Lung (tissue), 12 donors: ENCODE measurements around the gene EXOSC2. TPM values are rescaled to one million over a fixed set of nuclear protein-coding genes. Genes with fewer than 3 reads are reported as not detected.

Experiments used
- ATAC-seq: fragments of 200-7000 bp; cut with Tn5 transposase; one replicate; pipeline ENCODE4 v1.9.1; 2020; ENCODE audit warnings: moderate number of reproducible peaks; ENCODE audit not compliant: insufficient read depth, low FRiP score
- DNase-seq, 3 donors: peaks; one replicate each; pipeline ENCODE4 v3.0.0-alpha.2; 2013 to 2017
- H3K27ac ChIP-seq, 2 donors: one replicate each; pipeline ENCODE4 v1.5.1; 2013; ENCODE audit warnings: mild to moderate bottlenecking in 2 of 2, moderate library complexity in 2 of 2, control low read depth in 1 of 2, inconsistent platforms in 1 of 2, low read depth in 1 of 2, low read length in 1 of 2
- H3K27me3 ChIP-seq, 3 donors: one replicate each; pipeline ENCODE4 v1.5.1; 2013; ENCODE audit warnings: low read length in 2 of 3; ENCODE audit not compliant: control insufficient read depth in 3 of 3, insufficient read depth in 3 of 3
- H3K36me3 ChIP-seq, 4 donors: one replicate each; pipeline ENCODE4 v1.5.1; 2013; ENCODE audit warnings: low read length in 4 of 4, mild to moderate bottlenecking in 1 of 4, moderate library complexity in 1 of 4; ENCODE audit not compliant: control insufficient read depth in 4 of 4, insufficient read depth in 4 of 4
- H3K4me1 ChIP-seq, 5 donors: one replicate each; pipeline ENCODE4 v1.5.1; 2013; ENCODE audit warnings: low read length in 5 of 5, mild to moderate bottlenecking in 2 of 5, moderate library complexity in 1 of 5; ENCODE audit not compliant: control insufficient read depth in 5 of 5, insufficient read depth in 5 of 5
- H3K4me3 ChIP-seq: one replicate; pipeline ENCODE4 v1.5.1; 2013; ENCODE audit warnings: mild to moderate bottlenecking, control low read depth, moderate library complexity
- H3K9ac ChIP-seq, 2 donors: one replicate each; pipeline ENCODE4 v1.5.1; 2013; ENCODE audit warnings: low read length in 2 of 2, control low read depth in 1 of 2; ENCODE audit not compliant: insufficient read depth in 1 of 2
- H3K9me3 ChIP-seq, 4 donors: one replicate each; pipeline ENCODE4 v1.5.1; 2013; ENCODE audit warnings: low read length in 3 of 4, mild to moderate bottlenecking in 1 of 4, moderate library complexity in 1 of 4; ENCODE audit not compliant: control insufficient read depth in 4 of 4, insufficient read depth in 3 of 4
- WGBS, 2 donors: extraction: QIAGEN DNeasy Blood & Tissue Kit; methylation state at CpG; one replicate each; pipeline ENCODE4 v1.1.7; 2013; 5-methylcytosine and 5-hydroxymethylcytosine counted together
- polyA plus RNA-seq, 2 donors: library from polyadenylated mRNA; stranded (reverse); fragments of 200-250 nt; gene quantifications; one replicate each; pipeline ENCODE4 v1.2.1, GENCODE V29; 2013
- total RNA-seq, 2 donors: library from RNA; depleted of rRNA in 1 of 2; stranded (reverse); fragments of >200 nt in 1 of 2; gene quantifications; one replicate each; pipeline ENCODE4 v1.2.1, GENCODE V29; 2014 to 2021
- TF ChIP-seq, protein P1 (sequence below): IDR thresholded peaks from 2 replicates; pipeline ENCODE4 v1.5.1; 2012; ENCODE audit warnings: mild to moderate bottlenecking; ENCODE audit errors: control extremely low read depth, extremely low read depth
- donor health status: control.
- donor health status: control.
- donor health status: Bipolar disorder and iron deficiency.
- donor health status: healthy.
- donor health status: DM: yes; HTN: yes; CAD: no.

The EXOSC2 gene
- total and polyA plus RNA-seq, 4 donors: 15.3 to 23.0 (median 19.0) TPM

DNA sequence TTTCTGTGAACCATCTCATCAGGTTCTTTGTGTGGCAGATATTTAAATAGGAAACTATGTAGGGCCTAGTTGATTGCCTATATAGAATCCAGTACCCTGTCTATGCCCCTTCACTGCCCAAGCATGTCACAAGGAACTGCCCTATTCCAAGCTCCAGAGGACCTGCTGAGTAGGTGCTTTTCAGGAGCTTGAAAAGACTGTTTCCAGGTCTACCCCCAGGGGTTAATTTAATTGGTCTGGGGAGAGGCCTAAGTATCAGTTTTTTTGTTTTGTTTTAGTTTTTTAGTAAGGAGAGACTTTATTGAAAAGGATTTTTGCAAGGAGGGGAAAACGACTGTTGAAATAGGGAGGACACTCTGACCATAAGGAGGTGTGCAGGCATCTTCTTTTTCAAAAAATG is 43.3 kb downstream of the EXOSC2 start:
- TF ChIP-seq, protein P1, sequence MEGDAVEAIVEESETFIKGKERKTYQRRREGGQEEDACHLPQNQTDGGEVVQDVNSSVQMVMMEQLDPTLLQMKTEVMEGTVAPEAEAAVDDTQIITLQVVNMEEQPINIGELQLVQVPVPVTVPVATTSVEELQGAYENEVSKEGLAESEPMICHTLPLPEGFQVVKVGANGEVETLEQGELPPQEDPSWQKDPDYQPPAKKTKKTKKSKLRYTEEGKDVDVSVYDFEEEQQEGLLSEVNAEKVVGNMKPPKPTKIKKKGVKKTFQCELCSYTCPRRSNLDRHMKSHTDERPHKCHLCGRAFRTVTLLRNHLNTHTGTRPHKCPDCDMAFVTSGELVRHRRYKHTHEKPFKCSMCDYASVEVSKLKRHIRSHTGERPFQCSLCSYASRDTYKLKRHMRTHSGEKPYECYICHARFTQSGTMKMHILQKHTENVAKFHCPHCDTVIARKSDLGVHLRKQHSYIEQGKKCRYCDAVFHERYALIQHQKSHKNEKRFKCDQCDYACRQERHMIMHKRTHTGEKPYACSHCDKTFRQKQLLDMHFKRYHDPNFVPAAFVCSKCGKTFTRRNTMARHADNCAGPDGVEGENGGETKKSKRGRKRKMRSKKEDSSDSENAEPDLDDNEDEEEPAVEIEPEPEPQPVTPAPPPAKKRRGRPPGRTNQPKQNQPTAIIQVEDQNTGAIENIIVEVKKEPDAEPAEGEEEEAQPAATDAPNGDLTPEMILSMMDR: no peak
- H3K27ac ChIP-seq: no peak overlapping the region
- whole genome bisulfite sequencing, 2 donors: 93 to 95% methylated on average over 1 of the region's 1 CpG
- H3K4me3 ChIP-seq: no peak overlapping the region
- no peak for DNase-seq
- H3K9ac ChIP-seq: no peak overlapping the region
- no peaks in the 10 kb centered on the region for H3K27me3 ChIP-seq
- no peaks in the 10 kb centered on the region for H3K36me3 ChIP-seq
- no peak for ATAC-seq
- no peaks in the 10 kb centered on the region for H3K9me3 ChIP-seq
- H3K4me1 ChIP-seq: peaks cover 0 to 10% (median 4%) of the 10 kb centered on the region in 5 donors

DNA sequence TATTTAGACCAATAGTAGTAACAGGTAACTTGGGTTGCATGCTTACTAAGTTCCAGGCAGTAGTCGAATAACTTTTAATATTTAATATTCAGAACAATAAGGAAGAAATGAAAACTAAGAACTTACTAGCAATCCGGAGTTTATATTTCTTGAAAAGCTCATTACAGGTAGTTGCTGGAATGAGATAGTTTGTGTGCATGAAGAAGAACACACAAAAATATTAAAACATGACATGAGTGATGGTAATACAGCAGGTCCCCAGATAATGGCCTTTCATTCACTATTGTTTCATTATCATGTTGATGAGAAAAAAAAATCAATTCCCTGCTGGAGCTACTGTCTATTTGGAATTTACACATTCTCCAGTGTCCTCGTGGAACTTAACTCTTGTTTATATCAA is 44.7 kb downstream of the EXOSC2 start:
- DNase-seq (no peak), ATAC-seq (no peak)
- Histone ChIP-seq H3K36me3 (no peaks in the 10 kb centered on the region), H3K27me3 (no peaks in the 10 kb centered on the region), H3K9ac (no peak overlapping the region), H3K27ac (no peak overlapping the region), H3K4me3 (no peak overlapping the region), H3K4me1 (peaks cover 0 to 4% (median 0%) of the 10 kb centered on the region in 5 donors), H3K9me3 (no peaks in the 10 kb centered on the region)
- TF ChIP-seq, protein P1: no peak
- 88 to 91% methylated on average over 3 of the region's 3 CpGs for WGBS, 2 donors

DNA sequence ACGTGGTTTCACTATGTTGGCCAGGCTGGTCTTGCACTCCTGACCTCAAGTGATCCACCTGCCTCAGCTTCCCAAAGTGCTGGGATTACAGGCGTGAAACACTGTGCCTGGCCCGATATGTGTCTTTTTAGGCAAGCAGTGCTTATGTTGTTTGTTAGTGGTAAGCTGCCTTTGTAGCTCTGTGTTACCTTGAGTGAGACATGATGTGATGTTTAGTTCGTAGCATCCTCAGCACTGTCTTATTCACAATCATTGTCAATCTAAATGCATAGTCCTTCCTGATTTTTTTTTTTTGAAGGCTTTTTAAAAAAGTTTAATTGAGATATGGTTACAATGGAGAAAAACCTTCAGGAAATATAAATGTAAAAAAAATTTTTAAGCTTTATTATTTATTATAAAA is 45.5 kb downstream of the EXOSC2 start:
- Histone ChIP-seq H3K27ac (no peak overlapping the region), H3K27me3 (no peaks in the 10 kb centered on the region), H3K9me3 (no peaks in the 10 kb centered on the region), H3K36me3 (no peaks in the 10 kb centered on the region), H3K4me3 (no peak overlapping the region), H3K4me1 (peaks cover 0 to 3% (median 0%) of the 10 kb centered on the region in 5 donors), H3K9ac (no peak overlapping the region)
- WGBS, 2 donors: 92 to 93% methylated on average over 4 of the region's 4 CpGs
- ATAC-seq (no peak), DNase-seq (no peak)
- TF ChIP-seq, protein P1: no peak

DNA sequence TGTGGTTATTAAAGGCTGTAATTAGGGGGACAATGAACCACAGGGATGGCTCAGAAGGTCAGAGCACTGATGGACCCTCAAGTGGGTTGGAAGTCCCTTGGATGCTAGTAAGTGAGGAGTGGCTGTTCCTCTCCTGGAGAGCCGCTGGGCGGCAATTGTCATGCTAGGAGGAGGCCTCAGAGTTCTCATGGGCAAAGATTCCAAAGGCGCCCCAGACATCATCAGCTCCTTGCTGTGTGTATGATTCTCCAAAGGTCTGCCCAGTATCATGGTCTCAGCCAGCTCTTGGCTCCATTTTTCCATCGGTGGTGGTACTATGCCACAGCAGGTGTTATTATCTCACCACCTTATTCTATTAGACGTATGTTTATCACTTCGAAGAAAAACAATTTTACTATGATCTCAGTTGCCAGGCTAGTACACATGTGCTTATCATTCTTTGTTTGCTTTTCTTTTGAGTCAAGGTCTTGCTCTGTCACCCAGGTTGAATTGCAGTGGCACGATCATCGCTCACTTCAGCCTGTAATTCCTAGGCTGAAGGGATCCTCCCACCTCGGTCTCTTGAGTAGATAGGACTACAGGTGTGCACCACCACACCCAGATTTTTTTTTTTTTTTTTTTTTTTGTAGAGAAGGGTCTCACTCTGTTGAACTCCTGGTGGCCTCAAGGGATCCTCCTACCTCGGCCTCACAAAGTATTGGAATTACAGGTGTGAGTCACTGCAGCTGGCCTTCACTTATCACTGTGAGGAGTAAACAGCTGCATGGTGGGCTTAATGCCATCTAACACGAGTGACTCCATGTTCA is 46.8 kb downstream of the EXOSC2 start:
- H3K9ac ChIP-seq: no peak overlapping the region
- no peak overlapping the region for H3K4me3 ChIP-seq
- ATAC-seq (no peak), DNase-seq (no peak)
- H3K27ac ChIP-seq: no peak overlapping the region
- H3K4me1 ChIP-seq: peaks cover 0 to 3% (median 0%) of the 10 kb centered on the region in 5 donors
- no peaks in the 10 kb centered on the region for H3K27me3 ChIP-seq
- no peaks in the 10 kb centered on the region for H3K36me3 ChIP-seq
- H3K9me3 ChIP-seq: no peaks in the 10 kb centered on the region
- TF ChIP-seq, protein P1: no peak
- WGBS, 2 donors: 95 to 96% methylated on average over 11 of the region's 11 CpGs
